B cell (primary cell): Measurements from ENCODE around the gene XPO5.

ENCODE experiments used
- CTCF ChIP-seq: fragments of 200-600 bp; IDR thresholded peaks from one replicate; pipeline ENCODE4 v1.8.0; 2022; ENCODE audit warnings: antibody characterized with exemption, mild to moderate bottlenecking
- EZH2 ChIP-seq: IDR thresholded peaks from 2 replicates; pipeline ENCODE4 v1.6.1; 2012; ENCODE audit warnings: borderline replicate concordance, low read depth, mild to moderate bottlenecking, moderate library complexity, low read length; ENCODE audit not compliant: insufficient read depth, poor library complexity, severe bottlenecking

- TF ChIP-seq CTCF: no peak
- no peak for TF ChIP-seq EZH2
Measured at GRCh38 chr6:43520097-43520496, 55.7 kb downstream of the XPO5 start.
